ENCODE measurements around the gene PLA2R1. TPM values are rescaled to one million over a fixed set of nuclear protein-coding genes. Genes with fewer than 3 reads are reported as not detected.

Gene PLA2R1
- total RNA-seq, 1 experiment from 2014 or later = 2.3 TPM

GRCh38 chr2:160035125-160035524 lies 27.3 kb downstream of the PLA2R1 start:
- Histone ChIP-seq H3K4me3 (no peak overlapping the region), H3K27me3 (replicated peaks) (no peaks in the 10 kb centered on the region), H3K9me3 (replicated peaks) (no peaks in the 10 kb centered on the region), H3K36me3 (no peaks in the 10 kb centered on the region), H3K27ac (no peak overlapping the region), H3K4me1 (replicated peaks) (peaks cover 15% of the 10 kb centered on the region)
- no peak for DNase-seq (ENCODE audit: low read depth in 1 of 2, low spot score in 2 of 2)

- no peak overlapping the region for H3K4me3 ChIP-seq
- peaks cover 12% of the 10 kb centered on the region for H3K4me1 ChIP-seq (replicated peaks)
- DNase-seq (ENCODE audit: low read depth in 1 of 2, low spot score in 2 of 2) = no peak
- H3K9me3 ChIP-seq (replicated peaks) = no peaks in the 10 kb centered on the region
- no peak overlapping the region for H3K27ac ChIP-seq
- H3K27me3 ChIP-seq (replicated peaks) = no peaks in the 10 kb centered on the region
- no peaks in the 10 kb centered on the region for H3K36me3 ChIP-seq
Measured at GRCh38 chr2:160034396-160034795, 28.0 kb downstream of the PLA2R1 start.

GRCh38 chr2:160033732-160034392 lies 28.6 kb downstream of the PLA2R1 start:
- H3K4me3 ChIP-seq = no peak overlapping the region
- no peaks in the 10 kb centered on the region for H3K9me3 ChIP-seq (replicated peaks)
- DNase-seq (ENCODE audit: low read depth in 1 of 2, low spot score in 2 of 2) = peak in 1 of 2 experiments; percentile 24
- H3K36me3 ChIP-seq = no peaks in the 10 kb centered on the region
- no peaks in the 10 kb centered on the region for H3K27me3 ChIP-seq (replicated peaks)
- no peak overlapping the region for H3K27ac ChIP-seq
- H3K4me1 ChIP-seq (replicated peaks) = peaks cover 11% of the 10 kb centered on the region

- H3K27me3 ChIP-seq (replicated peaks) = no peaks in the 10 kb centered on the region
- H3K27ac ChIP-seq = no peak overlapping the region
- no peaks in the 10 kb centered on the region for H3K36me3 ChIP-seq
- no peak for DNase-seq (ENCODE audit: low read depth in 1 of 2, low spot score in 2 of 2)
- peaks cover 15% of the 10 kb centered on the region for H3K4me1 ChIP-seq (replicated peaks)
- H3K9me3 ChIP-seq (replicated peaks) = no peaks in the 10 kb centered on the region
- H3K4me3 ChIP-seq = no peak overlapping the region
Measured at GRCh38 chr2:160029270-160029628, 33.2 kb downstream of the PLA2R1 start.

- Histone ChIP-seq H3K27ac (no peak overlapping the region), H3K27me3 (replicated peaks) (no peaks in the 10 kb centered on the region), H3K9me3 (replicated peaks) (no peaks in the 10 kb centered on the region), H3K36me3 (no peaks in the 10 kb centered on the region), H3K4me1 (replicated peaks) (peaks cover 9% of the 10 kb centered on the region), H3K4me3 (no peak overlapping the region)
- no peak for DNase-seq (ENCODE audit: low read depth in 1 of 2, low spot score in 2 of 2)
Measured at GRCh38 chr2:160028431-160029269, 33.8 kb downstream of the PLA2R1 start.

- Histone ChIP-seq H3K27ac (no peak overlapping the region), H3K4me1 (replicated peaks) (no peaks in the 10 kb centered on the region), H3K27me3 (replicated peaks) (no peaks in the 10 kb centered on the region), H3K9me3 (replicated peaks) (peaks cover 5% of the 10 kb centered on the region; the same call in 1 of the 2 replicates), H3K4me3 (no peak overlapping the region), H3K36me3 (no peaks in the 10 kb centered on the region)
- DNase-seq (ENCODE audit: low read depth in 1 of 2, low spot score in 2 of 2) = no peak
Measured at GRCh38 chr2:160022162-160022561, 40.3 kb downstream of the PLA2R1 start.

- H3K36me3 ChIP-seq = no peaks in the 10 kb centered on the region
- no peak overlapping the region for H3K27ac ChIP-seq
- no peak for DNase-seq (ENCODE audit: low read depth in 1 of 2, low spot score in 2 of 2)
- no peaks in the 10 kb centered on the region for H3K4me1 ChIP-seq (replicated peaks)
- peaks cover 5% of the 10 kb centered on the region; the same call in 1 of the 2 replicates for H3K9me3 ChIP-seq (replicated peaks)
- H3K27me3 ChIP-seq (replicated peaks) = no peaks in the 10 kb centered on the region
- no peak overlapping the region for H3K4me3 ChIP-seq
Measured at GRCh38 chr2:160019374-160020090, 42.9 kb downstream of the PLA2R1 start.

- Histone ChIP-seq H3K4me3 (no peak overlapping the region), H3K27ac (no peak overlapping the region), H3K36me3 (no peaks in the 10 kb centered on the region), H3K9me3 (replicated peaks) (no peaks in the 10 kb centered on the region), H3K4me1 (replicated peaks) (no peaks in the 10 kb centered on the region), H3K27me3 (replicated peaks) (no peaks in the 10 kb centered on the region)
- DNase-seq (ENCODE audit: low read depth in 1 of 2, low spot score in 2 of 2) = no peak
Measured at GRCh38 chr2:160015746-160016145, 46.7 kb downstream of the PLA2R1 start.

- no peaks in the 10 kb centered on the region for H3K27me3 ChIP-seq (replicated peaks)
- no peaks in the 10 kb centered on the region for H3K4me1 ChIP-seq (replicated peaks)
- no peaks in the 10 kb centered on the region for H3K9me3 ChIP-seq (replicated peaks)
- no peak overlapping the region for H3K4me3 ChIP-seq
- no peak overlapping the region for H3K27ac ChIP-seq
- DNase-seq (ENCODE audit: low read depth in 1 of 2, low spot score in 2 of 2) = no peak
- H3K36me3 ChIP-seq = no peaks in the 10 kb centered on the region
Measured at GRCh38 chr2:160014227-160014626, 48.2 kb downstream of the PLA2R1 start.

- no peaks in the 10 kb centered on the region for H3K27me3 ChIP-seq (replicated peaks)
- DNase-seq (ENCODE audit: low read depth in 1 of 2, low spot score in 2 of 2) = no peak
- no peaks in the 10 kb centered on the region for H3K4me1 ChIP-seq (replicated peaks)
- no peaks in the 10 kb centered on the region for H3K36me3 ChIP-seq
- H3K4me3 ChIP-seq = no peak overlapping the region
- H3K27ac ChIP-seq = no peak overlapping the region
- no peaks in the 10 kb centered on the region for H3K9me3 ChIP-seq (replicated peaks)
Measured at GRCh38 chr2:160010361-160011145, 51.9 kb downstream of the PLA2R1 start.

- no peak for DNase-seq (ENCODE audit: low read depth in 1 of 2, low spot score in 2 of 2)
- Histone ChIP-seq H3K4me3 (no peak overlapping the region), H3K36me3 (no peaks in the 10 kb centered on the region), H3K27me3 (replicated peaks) (no peaks in the 10 kb centered on the region), H3K4me1 (replicated peaks) (no peaks in the 10 kb centered on the region), H3K27ac (no peak overlapping the region), H3K9me3 (replicated peaks) (no peaks in the 10 kb centered on the region)
Measured at GRCh38 chr2:160007111-160007510, 55.3 kb downstream of the PLA2R1 start.

GRCh38 chr2:160006475-160006874 lies 55.9 kb downstream of the PLA2R1 start:
- Histone ChIP-seq H3K36me3 (no peaks in the 10 kb centered on the region), H3K9me3 (replicated peaks) (no peaks in the 10 kb centered on the region), H3K4me1 (replicated peaks) (no peaks in the 10 kb centered on the region), H3K27ac (no peak overlapping the region), H3K4me3 (no peak overlapping the region), H3K27me3 (replicated peaks) (no peaks in the 10 kb centered on the region)
- no peak for DNase-seq (ENCODE audit: low read depth in 1 of 2, low spot score in 2 of 2)

- no peak for DNase-seq (ENCODE audit: low read depth in 1 of 2, low spot score in 2 of 2)
Measured at GRCh38 chr2:160005908-160006307, 56.5 kb downstream of the PLA2R1 start.

More at GRCh38 chr2:160005908-160006307, 56.5 kb downstream of the PLA2R1 start:
- Histone ChIP-seq H3K27me3 (replicated peaks) (no peaks in the 10 kb centered on the region), H3K9me3 (replicated peaks) (no peaks in the 10 kb centered on the region), H3K36me3 (no peaks in the 10 kb centered on the region), H3K27ac (no peak overlapping the region), H3K4me1 (replicated peaks) (no peaks in the 10 kb centered on the region), H3K4me3 (no peak overlapping the region)
